UCSD-AML1 (cell line): ENCODE data around the gene ATXN2L.
"Not testable (repeated sequence)": the region's sequence is repeated elsewhere in the genome, so short reads cannot be mapped to it uniquely, and the experiment has no call there.

Source experiments
- DNase-seq: peaks from one replicate; lab custom pipeline; 2025; ENCODE audit not compliant: unreplicated experiment; lab: John Stamatoyannopoulos, UW

The ATXN2L gene

DNA sequence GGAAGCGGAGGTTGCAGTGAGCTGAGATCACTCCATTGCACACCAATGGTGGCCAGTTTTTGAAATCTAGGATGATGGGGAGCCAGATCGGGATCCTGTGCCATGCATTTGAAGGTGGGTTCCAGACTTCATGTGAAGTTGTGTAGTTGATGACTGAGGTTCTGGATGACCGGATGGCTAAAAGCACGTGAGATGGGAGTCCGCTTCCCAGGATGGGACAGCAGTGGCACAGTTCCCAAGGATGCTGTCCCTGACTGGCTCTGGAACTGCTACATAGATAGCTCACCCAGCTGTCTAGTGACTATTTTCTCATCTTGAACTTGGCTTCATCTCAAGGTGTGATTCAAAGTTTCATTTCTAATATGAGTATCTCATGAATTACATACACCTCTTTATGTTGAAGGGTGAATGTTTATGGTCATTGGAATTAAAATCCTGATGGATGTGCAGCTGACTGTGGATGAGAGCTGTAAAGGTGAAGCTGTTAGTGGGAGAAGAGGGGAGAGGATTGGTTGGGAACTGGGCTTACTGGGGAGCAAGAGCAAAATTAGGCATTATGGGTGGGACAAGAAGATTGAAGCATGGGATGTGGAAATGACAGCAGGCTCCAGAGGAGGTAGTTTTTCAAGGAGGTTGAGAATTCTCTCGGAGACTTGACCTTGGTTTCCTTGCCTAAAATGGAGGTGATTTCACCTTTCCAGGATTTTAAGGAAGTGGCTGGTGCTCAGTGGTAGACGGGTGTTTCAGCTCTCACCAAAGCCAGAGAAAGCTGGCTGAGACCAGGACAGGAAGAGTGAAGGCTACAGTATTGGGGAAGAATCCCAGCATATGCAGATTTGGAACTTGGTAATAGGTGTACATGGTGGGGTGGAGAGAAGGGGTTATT, 15.1 kb downstream of the ATXN2L start:
- no peak for DNase-seq

DNA sequence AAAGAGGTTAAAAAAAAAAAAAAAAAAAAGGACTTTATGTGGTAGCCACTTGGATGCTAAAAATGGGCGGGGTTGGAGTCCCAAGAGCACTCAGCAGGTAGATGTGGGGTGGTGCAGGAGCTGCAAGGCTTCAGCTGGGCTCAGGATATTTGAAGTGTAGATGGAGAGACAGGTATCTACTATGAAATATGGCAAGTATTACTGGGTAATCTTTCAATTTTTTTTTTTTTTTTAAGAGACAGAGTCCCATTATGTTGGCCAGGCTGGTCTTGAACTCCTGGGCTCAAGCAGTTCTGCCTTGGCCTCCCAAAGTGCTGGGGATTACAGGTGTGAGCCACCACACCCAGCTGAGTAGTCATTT, 15.7 kb downstream of the ATXN2L start:
- DNase-seq, result no peak

DNA sequence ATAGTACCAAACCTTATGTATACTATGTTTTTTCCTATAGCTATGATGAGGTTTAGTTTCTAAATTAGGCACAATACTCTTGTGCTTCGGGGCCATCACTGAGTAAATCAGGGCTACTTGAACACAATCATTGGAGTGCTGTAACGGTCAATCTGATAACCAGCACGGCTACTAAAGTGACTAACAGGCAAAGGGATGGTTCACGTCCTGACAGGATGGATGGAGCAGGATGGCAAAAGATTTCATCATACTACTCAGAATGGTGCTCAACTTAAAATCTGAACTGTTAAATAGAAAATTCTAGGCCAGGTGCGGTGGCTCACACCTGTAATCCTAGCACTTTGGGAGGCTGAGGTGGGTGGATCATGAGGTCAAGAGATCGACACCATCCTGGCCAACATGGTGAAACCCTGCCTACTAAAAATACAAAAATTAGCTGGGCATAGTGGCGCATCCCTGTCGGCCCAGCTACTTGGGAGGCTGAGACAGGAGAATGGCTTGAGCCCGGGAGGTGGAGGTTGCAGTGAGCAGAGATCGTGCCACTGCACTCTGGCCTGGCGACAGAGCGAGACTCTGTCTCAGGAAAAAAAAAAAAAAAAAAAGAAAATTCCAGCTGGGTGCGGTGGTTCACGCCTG, 16.3 kb downstream of the ATXN2L start:
- no peak for DNase-seq

DNA sequence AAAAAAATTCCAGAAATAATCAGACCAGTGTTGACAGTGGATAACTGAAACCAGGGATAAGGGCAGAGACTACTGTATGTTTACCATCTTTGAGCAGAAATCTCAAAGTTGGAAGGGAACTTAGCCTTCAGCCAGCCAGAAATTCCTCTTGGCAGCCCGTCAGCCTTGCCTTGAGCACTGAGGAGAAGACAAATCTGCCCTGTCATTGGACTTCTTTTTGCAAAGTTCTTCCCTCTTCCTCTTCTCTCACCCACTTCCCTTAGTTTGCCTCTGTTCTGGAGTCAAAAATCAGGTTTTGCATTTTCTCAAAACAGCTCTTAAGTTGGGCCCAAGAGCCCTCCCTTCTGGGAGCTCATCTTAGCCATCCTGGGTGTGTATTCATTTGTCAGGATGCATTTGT, 17.1 kb downstream of the ATXN2L start:
- no peak for DNase-seq

DNA sequence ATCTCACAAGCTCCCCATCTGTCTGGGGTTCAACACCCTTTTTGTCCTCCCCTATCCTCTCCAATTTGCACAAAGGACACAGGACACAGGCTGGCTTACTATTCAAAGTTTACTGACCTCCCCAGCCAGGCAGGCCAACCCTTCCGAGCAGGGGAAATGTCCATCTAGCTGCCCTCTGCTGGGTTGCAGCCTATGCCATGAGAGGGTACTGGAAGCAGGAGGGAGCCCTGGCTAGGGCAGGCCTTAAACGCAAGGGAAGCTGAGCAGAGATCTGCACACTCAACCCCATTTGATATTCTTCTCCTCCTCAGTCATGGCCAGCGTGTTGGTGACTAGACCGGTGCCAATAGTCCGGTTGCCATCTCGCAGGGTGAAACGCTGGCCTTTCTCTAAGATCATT, 19.9 kb downstream of the ATXN2L start:
- DNase-seq, result no peak

DNA sequence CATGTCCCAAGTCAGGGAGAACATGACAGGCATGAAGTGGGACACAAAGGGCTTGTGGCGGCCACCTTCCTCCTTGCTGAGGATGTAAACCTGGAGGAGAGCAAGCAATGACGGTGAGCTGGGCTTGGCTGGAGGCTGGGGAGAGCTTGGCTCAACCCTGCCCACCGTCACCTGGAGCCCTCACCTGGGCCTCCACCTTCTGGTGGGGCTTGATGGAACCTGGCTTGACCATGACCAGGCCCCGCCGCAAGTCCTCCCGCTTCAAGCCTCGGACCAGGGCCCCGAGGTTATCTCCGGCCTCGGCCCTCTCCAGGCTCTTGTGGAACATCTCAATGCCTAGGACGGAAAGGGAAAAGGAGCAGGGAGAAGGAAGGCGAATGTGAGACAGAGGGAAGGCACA, 21.0 kb downstream of the ATXN2L start:
- DNase-seq, result no peak

DNA sequence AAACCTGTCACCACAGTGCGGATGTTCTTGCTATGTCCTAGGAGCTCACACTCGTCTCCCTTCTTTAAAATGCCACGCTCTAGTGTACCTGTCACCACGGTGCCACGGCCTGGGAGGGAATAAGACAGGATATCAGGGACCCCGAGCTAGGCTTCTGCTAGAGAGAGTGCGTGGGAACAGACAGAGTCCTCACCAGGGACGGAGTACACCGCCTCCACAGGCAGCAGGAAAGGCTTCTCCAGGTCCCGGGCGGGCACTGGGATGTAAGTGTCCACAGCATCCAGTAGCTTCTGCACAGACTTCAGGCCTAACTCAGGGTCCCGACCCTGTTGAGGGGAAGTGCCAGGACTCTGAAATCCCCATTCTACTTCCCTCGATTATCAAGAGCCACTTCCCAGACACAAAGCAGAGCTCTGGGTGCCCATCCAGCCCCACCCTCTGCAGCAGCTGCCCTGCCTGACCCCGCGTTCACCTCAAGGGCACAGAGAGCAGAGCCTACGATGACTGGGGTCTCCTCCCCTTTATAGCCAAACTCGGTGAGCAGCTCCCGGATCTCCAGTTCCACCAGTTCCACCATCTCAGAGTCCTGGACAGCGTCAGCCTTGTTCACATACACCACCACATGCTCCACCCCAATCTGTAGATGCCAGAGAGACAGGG, 21.6 kb downstream of the ATXN2L start:
- no peak for DNase-seq

DNA sequence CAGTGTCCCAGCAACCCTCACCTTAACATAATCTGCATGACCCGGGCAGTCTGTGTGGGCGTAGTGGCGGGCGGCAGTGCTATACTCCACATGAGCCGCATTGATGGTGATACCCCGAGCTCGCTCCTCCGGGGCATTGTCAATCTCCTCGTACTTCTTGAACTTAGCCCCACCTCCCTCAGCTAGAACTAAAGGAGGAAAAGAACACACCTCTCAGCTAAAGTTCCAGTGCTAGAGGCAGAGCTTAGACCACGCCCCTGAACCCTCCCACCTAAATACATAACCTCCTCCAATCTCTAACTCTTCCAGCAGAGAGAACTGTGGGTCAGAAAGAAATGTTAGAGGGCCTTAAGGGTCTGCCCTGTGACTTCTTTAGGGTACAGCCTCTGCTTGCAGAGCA, 22.5 kb downstream of the ATXN2L start:
- DNase-seq, result no peak

DNA sequence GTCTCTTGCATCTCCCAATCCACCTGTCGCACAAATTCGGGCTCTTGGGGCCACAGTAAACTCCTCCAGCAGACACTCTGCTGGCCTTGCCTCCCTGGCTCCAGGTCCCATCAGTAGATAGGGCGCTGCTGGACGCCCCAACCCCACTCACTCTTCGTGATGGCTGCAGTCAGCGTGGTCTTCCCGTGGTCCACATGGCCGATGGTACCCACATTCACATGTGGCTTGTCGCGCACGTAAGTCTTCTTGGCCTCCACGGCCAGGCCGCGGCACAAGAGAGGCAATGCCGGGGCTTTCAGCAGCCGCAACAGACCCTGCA, 22.9 kb downstream of the ATXN2L start:
- no peak for DNase-seq

DNA sequence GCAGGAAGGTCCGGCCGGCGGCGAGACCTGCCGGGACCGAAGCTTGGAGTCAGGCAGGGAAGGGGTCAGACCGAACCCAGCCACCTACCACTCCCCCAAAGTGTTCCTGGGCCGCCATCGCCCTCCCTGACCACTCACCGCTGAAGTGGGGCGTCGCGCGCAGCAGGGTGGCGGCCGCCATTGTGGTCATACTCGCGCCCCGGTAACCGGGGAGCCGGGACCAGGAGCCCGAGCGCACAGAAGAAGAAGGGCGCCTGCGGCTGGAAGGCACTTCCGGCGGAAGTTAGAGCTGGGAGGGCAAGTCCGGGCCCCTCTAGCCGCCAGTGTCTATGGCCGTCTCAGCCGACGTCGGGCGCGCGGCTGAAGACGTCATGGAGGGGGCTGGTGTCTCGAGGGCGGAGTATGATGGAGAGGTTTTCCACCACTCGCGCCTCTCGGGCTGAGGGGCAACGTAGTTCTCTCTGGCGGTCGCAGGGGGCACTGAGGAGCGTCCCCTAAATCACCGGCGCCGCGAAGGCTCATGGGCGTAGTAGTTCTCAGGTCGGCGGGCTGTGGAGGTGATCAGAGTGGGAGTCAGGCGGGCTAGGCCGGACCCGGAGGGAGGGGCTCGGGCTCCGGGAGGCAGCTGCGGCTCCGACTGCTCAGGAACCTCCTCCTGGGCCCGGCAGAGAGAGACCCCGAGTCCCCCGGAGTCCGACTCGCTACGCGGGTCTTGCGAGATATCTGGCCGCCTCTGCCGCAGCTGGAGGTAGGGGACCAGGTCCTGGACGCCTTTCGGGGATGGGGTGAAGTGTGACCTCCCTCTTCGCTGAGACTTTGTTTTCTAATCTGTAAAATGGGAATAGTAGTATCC, 23.5 kb downstream of the ATXN2L start, which contains the start of gene TUFM:
TSS of gene TUFM (minus strand) at position 269 of the 853 bp plus-strand sequence. CDS start at position 190, 79 bp downstream.
- DNase-seq, result peak; percentile 99

DNA sequence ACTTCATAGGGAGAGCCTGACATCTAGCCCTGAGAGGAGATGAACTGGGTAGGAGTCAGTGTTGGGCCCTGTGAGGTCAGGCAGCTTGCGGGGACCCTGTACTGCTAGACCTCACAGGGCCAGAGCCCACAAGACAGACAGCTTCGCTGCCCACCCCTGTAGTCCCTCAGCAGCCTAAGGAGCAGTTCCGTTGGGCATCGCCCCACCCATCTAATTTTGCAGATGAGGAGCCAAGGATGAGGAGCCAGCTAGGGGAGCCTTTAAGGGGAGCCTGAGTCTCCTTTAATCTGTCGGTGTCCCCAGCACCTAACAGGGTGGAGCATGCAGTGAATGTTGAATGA, 24.1 kb downstream of the ATXN2L start:
- peak; percentile 50 for DNase-seq

DNA sequence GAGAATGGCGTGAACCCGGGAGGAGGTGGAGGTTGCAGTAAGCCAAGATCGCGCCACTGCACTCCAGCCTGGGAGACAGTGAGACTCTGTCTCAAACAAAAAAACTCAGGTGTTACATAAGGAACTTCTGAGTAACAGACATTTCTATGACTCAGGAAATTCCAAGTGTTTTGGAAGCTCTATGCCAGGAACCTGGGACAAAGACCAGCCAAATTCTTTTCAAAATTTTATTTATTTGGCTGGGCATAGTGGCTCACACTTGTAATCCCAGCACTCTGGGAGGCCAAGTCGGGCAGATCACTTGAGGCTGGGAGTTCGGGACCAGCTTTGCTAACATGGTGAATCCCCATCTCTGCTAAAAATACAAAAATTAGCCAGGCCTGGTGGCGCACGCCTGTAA, 35.6 kb downstream of the ATXN2L start:
- no peak for DNase-seq

DNA sequence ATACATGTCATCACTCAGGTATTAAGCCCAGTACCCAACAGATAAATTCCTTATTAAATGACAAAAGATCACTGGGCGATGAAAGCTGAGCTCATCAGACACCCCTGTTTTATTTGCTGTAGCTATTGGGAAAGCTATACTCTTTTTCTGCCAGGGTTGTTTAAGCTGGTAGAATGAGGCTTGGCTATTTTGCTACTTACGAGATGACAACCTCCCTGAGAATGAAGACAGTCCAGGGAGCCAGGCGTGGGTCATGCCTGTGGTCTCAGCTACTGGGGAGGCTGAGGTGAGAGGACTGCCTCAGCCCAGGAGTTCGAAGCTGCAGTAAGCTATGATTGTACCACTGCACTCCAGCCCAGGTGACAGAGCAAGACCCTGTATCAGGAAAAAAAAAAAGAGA, 36.5 kb downstream of the ATXN2L start:
- no peak for DNase-seq

DNA sequence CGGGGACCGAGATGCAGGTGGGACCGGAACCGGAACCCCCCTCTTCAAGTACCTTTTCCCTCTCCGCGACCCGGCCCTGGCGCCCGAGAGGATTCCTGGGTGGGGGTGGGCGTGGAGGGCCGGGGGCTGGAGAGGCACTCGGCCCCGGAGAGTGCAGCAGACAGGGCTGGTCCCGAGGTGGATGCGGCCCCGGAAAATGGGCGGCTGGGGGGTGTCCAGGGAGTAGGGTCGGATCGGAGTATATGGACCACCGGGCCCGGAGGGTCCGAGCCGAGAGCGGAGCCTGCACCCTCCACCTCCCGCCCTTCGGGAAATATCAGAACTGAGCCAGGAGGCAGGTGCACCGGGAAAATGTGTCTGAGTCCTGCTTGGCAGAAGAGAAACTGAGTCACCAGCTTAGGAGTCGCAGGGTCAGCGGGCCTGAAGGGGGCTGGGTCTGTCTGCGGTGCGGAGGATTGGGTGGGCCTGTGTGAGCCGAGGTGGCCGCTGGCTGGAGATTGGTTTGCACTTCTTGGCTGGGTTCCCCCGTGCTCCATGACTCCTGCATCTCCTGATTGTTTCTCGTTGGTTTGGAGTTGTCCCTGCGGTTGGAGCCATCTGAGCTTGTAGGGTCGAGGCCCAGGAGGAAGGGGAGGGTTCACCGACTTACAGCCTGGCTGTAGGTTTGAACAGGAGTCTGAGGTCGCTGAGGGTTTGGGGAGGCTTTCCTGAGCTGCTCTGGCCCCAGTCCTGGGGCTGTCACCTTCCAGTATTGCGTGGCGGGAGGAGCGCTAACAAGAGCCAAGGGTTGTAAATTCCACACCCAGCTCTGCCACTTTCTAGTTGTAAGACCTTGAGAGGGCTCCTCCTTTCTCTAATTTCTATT, 41.4 kb downstream of the ATXN2L start:
- DNase-seq, result no peak

DNA sequence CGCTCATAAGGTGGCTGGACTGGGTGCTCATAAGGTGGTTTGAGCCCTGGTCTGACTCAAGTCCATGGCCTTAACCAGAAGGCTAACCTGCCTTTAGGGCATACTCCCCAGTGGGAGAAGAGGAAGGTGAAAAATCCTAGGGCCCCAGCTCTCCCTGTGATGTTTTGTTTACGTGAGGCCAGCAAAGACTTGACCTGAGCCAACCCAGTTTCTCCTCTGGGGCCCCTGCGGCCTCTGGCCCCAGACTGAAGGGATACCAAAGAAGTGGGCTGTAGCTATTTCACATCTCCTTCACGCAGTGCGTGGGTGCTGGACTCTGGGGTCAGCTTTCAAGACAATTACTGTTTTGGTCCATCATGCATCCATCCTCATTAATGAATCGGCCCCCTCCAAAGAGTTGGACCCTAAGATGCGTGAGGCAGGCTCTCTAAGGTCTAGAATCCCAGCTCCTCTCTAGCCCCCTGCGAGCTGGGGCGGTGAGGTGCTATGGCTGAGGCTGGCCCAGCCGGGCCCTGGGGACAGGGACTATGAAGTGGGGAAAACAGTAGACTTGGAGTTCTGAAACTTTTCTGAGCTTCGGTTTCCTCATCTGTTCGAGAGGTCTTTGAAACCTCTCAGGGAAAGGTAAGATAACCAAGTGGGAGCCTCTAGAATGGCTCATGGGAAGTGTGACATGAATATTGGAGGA, 42.3 kb downstream of the ATXN2L start:
- DNase-seq, result no peak

DNA sequence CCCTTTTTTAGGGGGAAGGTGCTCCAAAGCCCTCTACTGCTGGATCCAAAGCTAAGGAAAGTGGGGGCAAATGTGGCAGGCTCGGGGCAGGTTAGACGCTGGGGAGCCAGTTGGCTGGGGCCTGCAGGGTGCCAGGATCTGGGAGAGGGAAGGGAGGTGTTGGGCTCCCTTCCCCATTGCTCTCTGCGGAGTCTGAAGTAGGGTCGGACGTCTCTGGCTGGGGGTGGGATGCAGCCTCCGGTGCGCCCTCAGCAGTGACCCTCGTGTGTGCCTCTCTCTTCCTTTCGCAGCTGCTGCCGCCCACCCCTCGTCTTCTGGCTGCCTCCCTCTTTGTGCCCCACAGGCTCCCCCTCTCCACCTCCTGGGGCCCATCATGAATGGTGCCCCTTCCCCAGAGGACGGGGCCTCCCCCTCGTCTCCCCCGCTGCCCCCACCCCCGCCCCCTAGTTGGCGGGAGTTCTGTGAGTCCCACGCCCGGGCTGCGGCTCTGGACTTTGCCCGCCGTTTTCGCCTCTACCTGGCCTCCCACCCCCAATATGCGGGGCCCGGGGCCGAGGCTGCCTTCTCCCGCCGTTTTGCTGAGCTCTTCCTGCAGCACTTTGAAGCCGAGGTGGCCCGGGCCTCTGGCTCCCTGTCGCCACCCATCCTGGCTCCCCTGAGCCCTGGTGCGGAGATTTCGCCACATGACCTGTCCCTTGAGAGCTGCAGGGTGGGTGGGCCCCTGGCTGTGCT, 43.1 kb downstream of the ATXN2L start:
- no peak for DNase-seq

DNA sequence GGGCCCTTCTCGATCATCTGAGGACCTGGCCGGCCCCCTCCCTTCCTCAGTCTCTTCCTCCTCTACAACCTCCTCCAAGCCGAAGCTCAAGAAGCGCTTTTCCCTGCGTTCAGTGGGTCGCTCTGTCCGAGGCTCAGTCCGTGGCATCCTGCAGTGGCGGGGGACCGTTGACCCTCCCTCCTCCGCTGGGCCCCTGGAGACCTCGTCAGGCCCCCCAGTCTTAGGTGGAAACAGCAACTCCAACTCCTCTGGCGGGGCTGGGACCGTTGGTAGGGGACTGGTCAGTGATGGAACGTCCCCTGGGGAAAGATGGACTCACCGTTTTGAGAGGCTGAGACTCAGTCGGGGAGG, 43.6 kb downstream of the ATXN2L start:
- DNase-seq, result no peak

DNA sequence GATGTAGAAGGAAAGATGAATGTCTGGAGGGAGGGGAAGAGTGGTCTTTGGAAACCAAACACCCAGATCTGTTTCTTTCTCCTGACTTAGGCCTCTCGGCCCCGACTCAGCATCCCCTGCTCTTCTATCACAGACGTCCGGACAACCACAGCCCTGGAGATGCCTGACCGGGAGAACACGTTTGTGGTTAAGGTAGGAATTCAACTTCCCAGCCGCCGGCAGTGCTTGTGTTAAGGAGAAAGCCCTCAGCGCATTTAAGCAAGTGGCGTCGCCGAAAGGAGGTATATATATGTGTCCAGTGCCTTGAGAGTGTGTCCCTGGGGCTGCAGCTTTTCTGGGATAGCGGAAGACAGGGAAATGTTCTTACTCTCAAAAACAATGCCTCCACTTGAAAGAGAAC, 44.4 kb downstream of the ATXN2L start:
- DNase-seq, result no peak

DNA sequence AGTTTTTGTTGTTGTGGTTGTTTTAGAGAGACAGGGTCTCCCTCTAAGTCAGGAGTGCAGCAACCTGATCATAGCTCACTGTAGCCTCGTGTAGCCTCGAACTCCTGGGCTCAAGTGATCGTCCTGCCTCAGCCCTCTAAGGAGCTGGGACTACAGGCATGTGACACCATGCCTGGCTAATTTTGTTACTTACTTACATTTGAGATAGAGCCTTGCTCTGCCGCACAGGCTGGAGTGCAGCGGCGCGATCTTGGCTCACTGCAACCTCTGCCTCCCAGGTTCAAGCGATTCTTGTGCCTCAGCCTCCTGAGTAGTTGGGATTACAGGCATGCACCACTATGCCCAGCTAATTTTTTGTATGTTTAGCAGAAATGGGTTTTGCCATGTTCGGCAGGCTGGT, 44.8 kb downstream of the ATXN2L start:
- not testable (repeated sequence) for DNase-seq
